DOHH2 (cell line): ENCODE data around the gene CDS2.

ENCODE experiments used
- H3F3A ChIP-seq: fragments of 200-600 bp; sonication (generic), shearing (Covaris generic); 2 replicates; pipeline ENCODE4 v1.6.0; 2016; ENCODE audit warnings: antibody characterized with exemption, mild to moderate bottlenecking; ENCODE audit not compliant: control insufficient read depth, insufficient read depth
- H3K27ac ChIP-seq: fragments of 200-600 bp; sonication (generic); 2 replicates; pipeline ENCODE4 v1.5.1; 2014; ENCODE audit warnings: low read depth, mild to moderate bottlenecking, low read length, moderate library complexity
- H3K27me3 ChIP-seq: fragments of 200-600 bp; sonication (generic); 2 replicates; pipeline ENCODE4 v1.6.1; 2014; ENCODE audit warnings: mild to moderate bottlenecking, low read length, mixed read lengths; ENCODE audit not compliant: control insufficient read depth
- H3K36me3 ChIP-seq: fragments of 200-600 bp; sonication (generic); 2 replicates; pipeline ENCODE4 v1.6.1; 2014; ENCODE audit warnings: mild to moderate bottlenecking, low read length, moderate library complexity, mixed read lengths; ENCODE audit not compliant: control insufficient read depth
- H3K4me1 ChIP-seq: fragments of 200-600 bp; sonication (generic); 2 replicates; pipeline ENCODE4 v1.6.1; 2014; ENCODE audit warnings: mild to moderate bottlenecking, low read length, mixed read lengths; ENCODE audit not compliant: control insufficient read depth
- H3K4me2 ChIP-seq: fragments of 200-600 bp; sonication (generic); 2 replicates; pipeline ENCODE4 v1.6.0; 2014; ENCODE audit warnings: mild to moderate bottlenecking, low read length, moderate library complexity
- H3K4me3 ChIP-seq: fragments of 200-600 bp; sonication (generic); 2 replicates; pipeline ENCODE4 v1.5.1; 2014; ENCODE audit warnings: mild to moderate bottlenecking, low read length, mixed read lengths
- H3K79me2 ChIP-seq: fragments of 200-600 bp; sonication (generic); 2 replicates; pipeline ENCODE4 v1.6.1; 2014; ENCODE audit warnings: mild to moderate bottlenecking, low read length, mixed read lengths; ENCODE audit not compliant: control insufficient read depth
- H3K9me2 ChIP-seq: fragments of 200-600 bp; sonication (generic); replicated peaks from 2 replicates; pipeline ENCODE4 v1.6.1; 2014; ENCODE audit warnings: mild to moderate bottlenecking, low read length, mixed read lengths; ENCODE audit not compliant: control insufficient read depth
- H3K9me3 ChIP-seq: fragments of 200-600 bp; sonication (generic); 2 replicates; pipeline ENCODE4 v1.6.1; 2014; ENCODE audit warnings: antibody characterized with exemption, low read length, mixed read lengths; ENCODE audit not compliant: control insufficient read depth, insufficient read depth
- H4K20me1 ChIP-seq: fragments of 200-600 bp; sonication (generic); 2 replicates; pipeline ENCODE4 v1.6.0; 2014; ENCODE audit warnings: low read depth, mild to moderate bottlenecking, antibody characterized with exemption, low read length, moderate library complexity; ENCODE audit not compliant: control insufficient read depth, insufficient read depth
- CTCF ChIP-seq: fragments of 200-600 bp; sonication (generic); IDR thresholded peaks from one replicate; pipeline ENCODE4 v1.5.1; 2014; ENCODE audit warnings: antibody characterized with exemption, mild to moderate bottlenecking, low read depth, low read length; ENCODE audit not compliant: poor library complexity, severe bottlenecking
- EZH2phosphoT487 ChIP-seq: fragments of 200-600 bp; sonication (generic); IDR thresholded peaks from 2 replicates; pipeline ENCODE4 v1.6.1; 2017; ENCODE audit warnings: borderline replicate concordance, mild to moderate bottlenecking, antibody characterized with exemption, low read length, moderate library complexity, mixed read lengths

The CDS2 gene

GRCh38 chr20:5133998-5134397 is 7.2 kb downstream of the CDS2 start:
- Histone ChIP-seq H3K27ac (no peak overlapping the region), H3K9me2 (no peaks in the 10 kb centered on the region), H3K4me2 (no peak overlapping the region), H3K27me3 (no peaks in the 10 kb centered on the region), H3K79me2 (peaks cover 88% of the 10 kb centered on the region), H3K4me3 (no peak overlapping the region), H3K4me1 (peaks cover 8% of the 10 kb centered on the region), H3K36me3 (no peaks in the 10 kb centered on the region; the same call in 1 of the 2 replicates), H3F3A (peaks cover 3% of the 10 kb centered on the region; the same call in 1 of the 2 replicates), H3K9me3 (no peaks in the 10 kb centered on the region), H4K20me1 (no peaks in the 10 kb centered on the region)
- TF ChIP-seq EZH2phosphoT487, result no peak
- no peak for TF ChIP-seq CTCF

GRCh38 chr20:5135363-5136012 is 8.7 kb downstream of the CDS2 start:
- no peak for TF ChIP-seq CTCF
- no peak for TF ChIP-seq EZH2phosphoT487
- peaks cover 3% of the 10 kb centered on the region; the same call in 1 of the 2 replicates for H3F3A ChIP-seq
- peaks cover 87% of the 10 kb centered on the region for H3K79me2 ChIP-seq
- no peaks in the 10 kb centered on the region for H3K36me3 ChIP-seq
- no peaks in the 10 kb centered on the region for H3K27me3 ChIP-seq
- no peak overlapping the region for H3K27ac ChIP-seq
- H3K4me1 ChIP-seq, result peaks cover 10% of the 10 kb centered on the region
- H3K4me2 ChIP-seq, result no peak overlapping the region
- H3K4me3 ChIP-seq, result no peak overlapping the region
- no peaks in the 10 kb centered on the region for H4K20me1 ChIP-seq
- H3K9me3 ChIP-seq, result no peaks in the 10 kb centered on the region
- H3K9me2 ChIP-seq, result no peaks in the 10 kb centered on the region

GRCh38 chr20:5136096-5136495 is 9.3 kb downstream of the CDS2 start:
- H3K4me3 ChIP-seq, result no peak overlapping the region
- peaks cover 14% of the 10 kb centered on the region for H3K4me1 ChIP-seq
- H3K27ac ChIP-seq, result no peak overlapping the region
- peaks cover 90% of the 10 kb centered on the region for H3K79me2 ChIP-seq
- H3K4me2 ChIP-seq, result no peak overlapping the region
- no peaks in the 10 kb centered on the region for H3K9me2 ChIP-seq
- no peaks in the 10 kb centered on the region for H3K27me3 ChIP-seq
- no peaks in the 10 kb centered on the region for H3K9me3 ChIP-seq
- H3F3A ChIP-seq, result peaks cover 3% of the 10 kb centered on the region; the same call in 1 of the 2 replicates
- H3K36me3 ChIP-seq, result no peaks in the 10 kb centered on the region
- no peaks in the 10 kb centered on the region for H4K20me1 ChIP-seq
- TF ChIP-seq EZH2phosphoT487, result no peak
- no peak for TF ChIP-seq CTCF
